GM12891 (cell line): ENCODE measurements around the gene GMEB2.

ENCODE experiments used
- POLR2A ChIP-seq: IDR thresholded peaks from 2 replicates; pipeline ENCODE4 v1.6.1; 2011; ENCODE audit warnings: low read depth, low read length, control low read depth
- POLR2AphosphoS5 ChIP-seq: IDR thresholded peaks from 2 replicates; pipeline ENCODE4 v1.6.1; 2011; ENCODE audit warnings: low read depth, low read length, control low read depth
- TAF1 ChIP-seq: IDR thresholded peaks from 2 replicates; pipeline ENCODE4 v1.6.1; 2011; ENCODE audit warnings: low read depth, low read length, control low read depth

DNA sequence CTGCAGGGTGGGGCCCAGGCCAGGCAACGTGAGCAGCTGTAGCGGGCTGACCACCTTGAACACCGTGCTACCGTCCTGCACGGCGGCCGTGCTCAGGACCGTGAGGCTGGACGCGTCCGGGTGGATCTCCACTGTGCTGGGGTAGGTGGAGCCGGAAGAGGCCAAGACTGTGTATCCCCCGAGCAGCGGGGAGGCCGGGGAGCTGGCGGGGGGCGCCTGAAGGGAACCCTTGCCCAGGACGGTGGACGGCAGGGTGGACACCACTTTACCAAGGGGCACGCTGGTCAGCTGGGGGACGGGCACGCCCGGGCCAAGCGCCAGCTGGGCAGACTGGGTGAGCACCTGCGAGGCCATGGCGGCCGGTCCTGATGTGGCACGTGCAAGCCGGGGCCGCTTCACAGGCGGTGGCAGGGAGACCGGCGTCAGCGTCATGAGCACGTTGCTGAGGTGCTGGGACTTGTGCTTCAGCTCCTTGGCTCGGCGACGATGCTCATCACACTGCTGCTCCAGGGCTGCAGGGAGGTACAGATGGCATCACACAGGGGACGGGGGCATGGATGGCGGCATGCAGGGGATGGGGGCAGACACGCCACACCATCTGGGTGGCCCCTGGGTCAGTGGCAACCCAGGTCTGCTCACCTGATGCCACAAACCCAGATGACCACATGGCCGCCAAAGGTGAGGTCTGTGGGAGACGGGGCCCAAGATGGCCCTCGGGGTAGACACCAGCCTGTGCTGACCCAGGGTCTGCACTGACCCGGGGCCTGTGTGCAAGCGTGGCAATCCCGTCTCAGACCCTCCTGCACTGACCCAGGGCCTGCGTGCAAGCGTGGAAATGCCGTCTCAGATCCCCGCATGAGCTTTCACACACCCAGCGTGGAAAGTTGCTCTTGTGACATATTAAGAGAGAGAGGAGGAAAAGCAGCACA, 36.4 kb downstream of the GMEB2 start:
- TF ChIP-seq POLR2A (no peak), TAF1 (no peak), POLR2AphosphoS5 (no peak)
